ENCODE data around the gene STAB2. TPM values are rescaled to one million over a fixed set of nuclear protein-coding genes. Genes with fewer than 3 reads are reported as not detected.
A peak's percentile ranks its signal among the peaks of the same experiment; 100 is the strongest.

STAB2 gene
- total RNA-seq, 1 donor from 2014 or later: not detected

DNA sequence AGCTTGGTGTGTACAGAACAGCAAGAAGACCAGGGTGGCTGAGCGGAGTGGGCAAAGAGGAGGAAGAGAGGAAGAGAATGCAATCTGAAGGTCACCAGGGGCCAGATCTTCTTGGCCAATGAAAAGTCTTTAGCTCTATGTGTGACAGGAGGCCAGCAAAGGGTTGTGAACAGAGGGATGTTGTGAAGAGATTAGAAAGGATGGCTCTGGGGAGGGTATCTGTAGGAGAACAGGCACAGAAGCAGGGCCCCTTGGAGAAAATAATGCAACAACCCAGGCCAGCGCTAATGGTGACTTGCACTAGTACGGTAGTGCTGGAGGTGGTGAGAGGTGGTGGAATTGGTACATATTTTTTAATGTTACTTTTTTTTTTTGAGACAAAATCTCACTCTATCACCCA is 156.7 kb downstream of the STAB2 start:
- H3K36me3 ChIP-seq (ENCODE audit: control insufficient read depth, insufficient read depth, low read length): no peaks in the 10 kb centered on the region
- H3K4me3 ChIP-seq (ENCODE audit: low read depth, low read length): no peak overlapping the region
- no peak for TF ChIP-seq CTCF (IDR thresholded peaks at IDR 0.05; ENCODE audit: insufficient read depth, low read length, poor library complexity, severe bottlenecking)
- no peak for DNase-seq (ENCODE audit: low read depth)
- no peaks in the 10 kb centered on the region for H3K27me3 ChIP-seq (ENCODE audit: control insufficient read depth, insufficient read depth, low read length)

- H3K36me3 ChIP-seq (ENCODE audit: control insufficient read depth, insufficient read depth, low read length): no peaks in the 10 kb centered on the region
- DNase-seq (ENCODE audit: low read depth): no peak
- no peak overlapping the region for H3K4me3 ChIP-seq (ENCODE audit: low read depth, low read length)
- H3K27me3 ChIP-seq (ENCODE audit: control insufficient read depth, insufficient read depth, low read length): no peaks in the 10 kb centered on the region
- TF ChIP-seq CTCF (IDR thresholded peaks at IDR 0.05; ENCODE audit: insufficient read depth, low read length, poor library complexity, severe bottlenecking): no peak
Observed at GRCh38 chr12:103745962-103746361, 158.9 kb downstream of the STAB2 start.

DNA sequence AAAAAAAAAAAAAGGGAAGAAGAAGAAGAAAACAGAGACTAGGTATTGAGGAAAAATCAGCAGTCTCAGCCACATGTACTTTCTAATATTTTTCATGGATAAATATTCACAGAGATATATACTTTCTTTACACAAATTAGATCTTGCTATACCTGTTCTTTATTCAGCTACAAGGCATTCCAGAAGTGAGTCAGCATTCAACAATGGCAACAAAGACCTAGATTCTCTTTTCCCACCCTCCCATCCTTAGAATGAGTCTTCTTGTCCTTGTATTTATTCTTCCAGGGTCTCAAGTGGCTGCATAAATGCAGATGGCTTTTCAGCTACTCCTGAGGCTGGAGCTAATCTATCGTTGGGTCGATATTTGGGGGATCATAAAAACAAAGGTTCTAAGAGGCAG is 160.9 kb downstream of the STAB2 start:
- no peak for DNase-seq (ENCODE audit: low read depth)
- Histone ChIP-seq H3K36me3 (ENCODE audit: control insufficient read depth, insufficient read depth, low read length) (no peaks in the 10 kb centered on the region), H3K27me3 (ENCODE audit: control insufficient read depth, insufficient read depth, low read length) (no peaks in the 10 kb centered on the region), H3K4me3 (ENCODE audit: low read depth, low read length) (no peak overlapping the region)
- no peak for TF ChIP-seq CTCF (IDR thresholded peaks at IDR 0.05; ENCODE audit: insufficient read depth, low read length, poor library complexity, severe bottlenecking)

DNA sequence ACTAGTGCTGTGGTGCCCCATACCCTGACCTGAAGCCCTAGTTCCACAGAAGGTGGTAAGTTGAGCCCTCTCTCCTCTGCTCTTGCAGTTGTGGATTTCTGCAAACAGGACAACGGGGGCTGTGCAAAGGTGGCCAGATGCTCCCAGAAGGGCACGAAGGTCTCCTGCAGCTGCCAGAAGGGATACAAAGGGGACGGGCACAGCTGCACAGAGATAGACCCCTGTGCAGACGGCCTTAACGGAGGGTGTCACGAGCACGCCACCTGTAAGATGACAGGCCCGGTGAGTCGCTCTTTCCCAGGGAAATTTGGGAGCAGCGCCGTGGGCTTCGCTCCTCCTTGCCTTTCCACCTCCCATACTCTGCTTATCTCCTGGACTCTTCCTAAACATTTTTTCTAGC is 161.8 kb downstream of the STAB2 start:
- no peak for TF ChIP-seq CTCF (IDR thresholded peaks at IDR 0.05; ENCODE audit: insufficient read depth, low read length, poor library complexity, severe bottlenecking)
- DNase-seq (ENCODE audit: low read depth): no peak
- H3K4me3 ChIP-seq (ENCODE audit: low read depth, low read length): no peak overlapping the region
- H3K36me3 ChIP-seq (ENCODE audit: control insufficient read depth, insufficient read depth, low read length): no peaks in the 10 kb centered on the region
- no peaks in the 10 kb centered on the region for H3K27me3 ChIP-seq (ENCODE audit: control insufficient read depth, insufficient read depth, low read length)

DNA sequence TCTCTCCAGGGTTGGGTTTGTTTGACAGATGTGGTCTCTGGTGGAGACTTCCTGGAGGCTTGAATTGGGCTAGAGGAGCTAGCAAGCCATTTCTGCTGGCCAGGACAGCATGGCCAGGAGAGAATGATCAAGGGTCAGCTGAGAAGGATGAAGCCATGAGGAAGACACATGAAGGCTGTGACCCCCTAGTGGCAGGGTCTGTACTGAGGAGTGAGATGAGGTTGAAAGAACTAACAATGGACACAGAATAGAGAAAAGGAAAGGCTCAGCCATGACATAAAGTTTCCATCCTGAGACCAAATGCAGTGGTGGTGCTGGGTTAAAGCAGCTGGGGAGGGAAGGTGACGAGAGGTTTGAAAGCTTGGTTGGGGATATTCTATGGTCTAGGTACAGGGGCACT is 164.1 kb downstream of the STAB2 start:
- Histone ChIP-seq H3K4me3 (ENCODE audit: low read depth, low read length) (no peak overlapping the region), H3K36me3 (ENCODE audit: control insufficient read depth, insufficient read depth, low read length) (no peaks in the 10 kb centered on the region), H3K27me3 (ENCODE audit: control insufficient read depth, insufficient read depth, low read length) (no peaks in the 10 kb centered on the region)
- no peak for DNase-seq (ENCODE audit: low read depth)
- peak; percentile 4 for TF ChIP-seq CTCF (IDR thresholded peaks at IDR 0.05; ENCODE audit: insufficient read depth, low read length, poor library complexity, severe bottlenecking)

GRCh38 chr12:103751600-103751999 is 164.5 kb downstream of the STAB2 start:
- no peak for TF ChIP-seq CTCF (IDR thresholded peaks at IDR 0.05; ENCODE audit: insufficient read depth, low read length, poor library complexity, severe bottlenecking)
- no peak overlapping the region for H3K4me3 ChIP-seq (ENCODE audit: low read depth, low read length)
- H3K36me3 ChIP-seq (ENCODE audit: control insufficient read depth, insufficient read depth, low read length): no peaks in the 10 kb centered on the region
- no peak for DNase-seq (ENCODE audit: low read depth)
- no peaks in the 10 kb centered on the region for H3K27me3 ChIP-seq (ENCODE audit: control insufficient read depth, insufficient read depth, low read length)
